ENCODE results near the gene DNAH9. TPM values are rescaled to one million over a fixed set of nuclear protein-coding genes. Genes with fewer than 3 reads are reported as not detected.
"Not testable (repeated sequence)": the region's sequence is repeated elsewhere in the genome, so short reads cannot be mapped to it uniquely, and the experiment has no call there.

DNAH9 gene
- total and polyA plus RNA-seq, 4 donors = under 0.01 to 0.09 TPM; not detected in 2

- H3K9me3 ChIP-seq (ENCODE audit: control insufficient read depth in 4 of 4, low read length in 3 of 4) = no peaks in the 10 kb centered on the region
- no peak overlapping the region for H3K27ac ChIP-seq (ENCODE audit: low read depth in 1 of 2, low read length in 2 of 2)
- H3K9ac ChIP-seq (ENCODE audit: low read depth in 1 of 2, low read length in 2 of 2) = no peak overlapping the region
- no peaks in the 10 kb centered on the region for H3K36me3 ChIP-seq (ENCODE audit: control insufficient read depth in 4 of 4, insufficient read depth in 3 of 4, low read depth in 1 of 4, low read length in 3 of 4)
- H3K4me1 ChIP-seq (ENCODE audit: control insufficient read depth in 4 of 4, insufficient read depth in 4 of 4, low read length in 3 of 4) = no peaks in the 10 kb centered on the region
- TF ChIP-seq RXRA (IDR thresholded peaks at IDR 0.05) = no peak
- TF ChIP-seq RAD21 (IDR thresholded peaks at IDR 0.05) = peak; percentile 71 to 74
- no peak for TF ChIP-seq JUND (IDR thresholded peaks at IDR 0.05)
- TF ChIP-seq TAF1 (conservative IDR thresholded peaks at IDR 0.05) = no peak
- no peak for TF ChIP-seq REST (IDR thresholded peaks at IDR 0.05)
- TF ChIP-seq CTCF (IDR thresholded peaks at IDR 0.05; ENCODE audit: low read depth, low read length, missing input control) = peak; percentile 60
- no peak for TF ChIP-seq HNF4G (IDR thresholded peaks at IDR 0.05)
- no peak for TF ChIP-seq SP1 (IDR thresholded peaks at IDR 0.05)
- no peak for TF ChIP-seq FOXA2 (IDR thresholded peaks at IDR 0.05)
- WGBS = 39% methylated on average over 14 of the region's 14 CpGs
- H3K27me3 ChIP-seq (ENCODE audit: control insufficient read depth in 4 of 4, insufficient read depth in 4 of 4, low read length in 3 of 4) = no peaks in the 10 kb centered on the region
- H3K4me3 ChIP-seq (ENCODE audit: low read depth in 1 of 3, low read length in 3 of 3) = no peak overlapping the region
- peak; percentile 84 for DNase-seq (ENCODE audit: low spot score)
Observed at GRCh38 chr17:11935734-11936406, 337.6 kb downstream of the DNAH9 start.

GRCh38 chr17:11940904-11941303, 342.6 kb downstream of the DNAH9 start:
- Histone ChIP-seq H3K36me3 (ENCODE audit: control insufficient read depth in 4 of 4, insufficient read depth in 3 of 4, low read depth in 1 of 4, low read length in 3 of 4) (no peaks in the 10 kb centered on the region), H3K27me3 (ENCODE audit: control insufficient read depth in 4 of 4, insufficient read depth in 4 of 4, low read length in 3 of 4) (no peaks in the 10 kb centered on the region), H3K9me3 (ENCODE audit: control insufficient read depth in 4 of 4, low read length in 3 of 4) (no peaks in the 10 kb centered on the region), H3K9ac (ENCODE audit: low read depth in 1 of 2, low read length in 2 of 2) (no peak overlapping the region), H3K4me1 (ENCODE audit: control insufficient read depth in 4 of 4, insufficient read depth in 4 of 4, low read length in 3 of 4) (peaks cover 0 to 8% (median 6%) of the 10 kb centered on the region in 4 donors), H3K4me3 (ENCODE audit: low read depth in 1 of 3, low read length in 3 of 3) (no peak overlapping the region), H3K27ac (ENCODE audit: low read depth in 1 of 2, low read length in 2 of 2) (no peak overlapping the region)
- WGBS = 64% methylated on average over 2 of the region's 2 CpGs
- no peak for DNase-seq (ENCODE audit: low spot score)
- TF ChIP-seq REST (IDR thresholded peaks at IDR 0.05) = no peak
- TF ChIP-seq GABPA (IDR thresholded peaks at IDR 0.05 in 1 of 2, conservative IDR thresholded peaks at IDR 0.05 in 1 of 2) = no peak
- TF ChIP-seq RAD21 (IDR thresholded peaks at IDR 0.05) = no peak
- TF ChIP-seq CTCF (IDR thresholded peaks at IDR 0.05; ENCODE audit: low read depth, low read length, missing input control) = no peak
- no peak for TF ChIP-seq ZBTB33 (IDR thresholded peaks at IDR 0.05)
- TF ChIP-seq HNF4G (IDR thresholded peaks at IDR 0.05) = no peak

GRCh38 chr17:11943086-11943485, 344.8 kb downstream of the DNAH9 start:
- H3K4me1 ChIP-seq (ENCODE audit: control insufficient read depth in 4 of 4, insufficient read depth in 4 of 4, low read length in 3 of 4); H3K9me3 ChIP-seq (ENCODE audit: control insufficient read depth in 4 of 4, low read length in 3 of 4); H3K9ac ChIP-seq (ENCODE audit: low read depth in 1 of 2, low read length in 2 of 2); DNase-seq (ENCODE audit: low spot score); H3K36me3 ChIP-seq (ENCODE audit: control insufficient read depth in 4 of 4, insufficient read depth in 3 of 4, low read depth in 1 of 4, low read length in 3 of 4); H3K27me3 ChIP-seq (ENCODE audit: control insufficient read depth in 4 of 4, insufficient read depth in 4 of 4, low read length in 3 of 4); H3K4me3 ChIP-seq (ENCODE audit: low read depth in 1 of 3, low read length in 3 of 3); H3K27ac ChIP-seq (ENCODE audit: low read depth in 1 of 2, low read length in 2 of 2): not testable (repeated sequence)
- 93% methylated on average over 11 of the region's 11 CpGs for WGBS

All from liver (tissue), 9 donors.